PC-9 (cell line): ENCODE data around the gene HSPE1. TPM values are rescaled to one million over a fixed set of nuclear protein-coding genes. Genes with fewer than 3 reads are reported as not detected.

Experiments
- BruUV-seq: library from RNA; stranded (reverse); fragments of 400-500 nt; replicated peaks from 2 replicates; lab custom pipeline; 2021; lab: Mats Ljungman, UMichigan
- CTCF ChIA-PET: fragments of 300-600 bp; sonication (Branson Sonifier 250); formaldehyde crosslinking; loops from one replicate; lab custom pipeline; 2022; ENCODE audit warnings: antibody characterized with exemption; lab: Charles Lee
- POLR2A ChIA-PET: fragments of 300-600 bp; sonication (Branson Sonifier 250); formaldehyde crosslinking; loops from one replicate; lab custom pipeline; 2022; ENCODE audit warnings: antibody characterized with exemption; ENCODE audit not compliant: unreplicated experiment; lab: Charles Lee
- DNase-seq, 2 experiments: peaks; one replicate each; pipeline versions ENCODE4 v3.0.0 to v3.0.0-alpha.2; 2015 to 2022; ENCODE audit warnings: mixed read lengths in 1 of 2
- H2AFZ ChIP-seq: fragments of 200-600 bp; sonication (generic); 2 replicates; pipeline ENCODE4 v1.8.1; 2017; ENCODE audit warnings: antibody characterized with exemption
- H3F3A ChIP-seq: fragments of 200-600 bp; sonication (generic); 2 replicates; pipeline ENCODE4 v1.8.1; 2017; ENCODE audit warnings: antibody characterized with exemption, mild to moderate bottlenecking, low read depth; ENCODE audit not compliant: insufficient read depth
- H3K27ac ChIP-seq: fragments of 200-600 bp; sonication (generic); 2 replicates; pipeline ENCODE4 v1.6.1; 2016; ENCODE audit warnings: mixed run types
- H3K27me3 ChIP-seq: fragments of 200-600 bp; sonication (generic); 2 replicates; pipeline ENCODE4 v1.6.1; 2016; ENCODE audit warnings: low read depth, mixed run types; ENCODE audit not compliant: insufficient read depth
- H3K36me3 ChIP-seq: fragments of 200-600 bp; sonication (generic); 2 replicates; pipeline ENCODE4 v1.6.1; 2016; ENCODE audit warnings: low read depth, mixed run types
- H3K4me1 ChIP-seq: fragments of 200-600 bp; sonication (generic); replicated peaks from 2 replicates; pipeline ENCODE4 v1.6.1; 2016; ENCODE audit warnings: mixed run types; ENCODE audit not compliant: insufficient read depth
- H3K4me2 ChIP-seq: fragments of 200-600 bp; sonication (generic); 2 replicates; pipeline ENCODE4 v1.6.1; 2017; ENCODE audit warnings: mixed run types
- H3K4me3 ChIP-seq: fragments of 200-600 bp; sonication (generic); 2 replicates; pipeline ENCODE4 v1.6.1; 2016; ENCODE audit warnings: mixed run types
- H3K79me2 ChIP-seq: fragments of 200-600 bp; sonication (generic); 2 replicates; pipeline ENCODE4 v1.6.1; 2017; ENCODE audit warnings: low read depth, mixed run types
- H3K9me2 ChIP-seq: fragments of 200-600 bp; sonication (generic); 2 replicates; pipeline ENCODE4 v1.8.1; 2017; ENCODE audit warnings: mild to moderate bottlenecking; ENCODE audit not compliant: insufficient read depth
- H3K9me3 ChIP-seq: fragments of 200-600 bp; sonication (generic); 2 replicates; pipeline ENCODE4 v1.8.1; 2016; ENCODE audit warnings: low read depth; ENCODE audit not compliant: insufficient read depth
- H4K20me1 ChIP-seq: fragments of 200-600 bp; sonication (generic); 2 replicates; pipeline ENCODE4 v1.8.1; 2017; ENCODE audit not compliant: insufficient read depth
- CTCF ChIP-seq: fragments of 200-600 bp; sonication (generic); conservative IDR thresholded peaks from 2 replicates; pipeline ENCODE4 v1.6.1; 2017; ENCODE audit warnings: mixed run types, antibody characterized with exemption, mild to moderate bottlenecking, moderate library complexity
- EZH2 ChIP-seq: fragments of 200-600 bp; sonication (generic); IDR thresholded peaks from 2 replicates; pipeline ENCODE4 v1.8.0; 2017; ENCODE audit warnings: antibody characterized with exemption, low read depth
- intact Hi-C: fragments of 100-400 bp; cut with micrococcal nuclease; formaldehyde crosslinking; loops from one replicate; pipeline ENCODE4 v1.10.0; 2022; ENCODE audit not compliant: unreplicated experiment
- total RNA-seq: library from RNA; stranded (reverse); gene quantifications from 2 replicates; pipeline ENCODE4 v1.2.3, GENCODE V29; 2021

HSPE1 gene
- total RNA-seq, 1 experiment from 2014 or later, result 219 TPM

- intact Hi-C loops, result loop anchor here (1.0 to 5.0 kb wide), 3 partner anchors 17 to 65 kb away; partner anchors contain the start of genes HSPE1, MOB4 and SF3B1
- Histone ChIP-seq H3K4me3 (peak overlapping the region; percentile 97), H3K4me2 (peak overlapping the region; percentile 82), H3K36me3 (no peaks in the 10 kb centered on the region), H3K27me3 (no peaks in the 10 kb centered on the region), H3F3A (peaks cover 13% of the 10 kb centered on the region), H3K9me2 (no peaks in the 10 kb centered on the region), H2AFZ (peak overlapping the region; percentile 81), H3K27ac (peak overlapping the region; percentile 97), H3K79me2 (peaks cover 44% of the 10 kb centered on the region), H3K4me1 (peaks cover 10% of the 10 kb centered on the region), H3K9me3 (no peaks in the 10 kb centered on the region), H4K20me1 (peaks cover 36% of the 10 kb centered on the region)
- no peak for DNase-seq
- TF ChIP-seq CTCF (no peak), EZH2 (no peak)
- no TSS peak for BruUV-seq
- ChIA-PET POLR2A (interaction anchor here (0.5 to 0.7 kb wide), 5 partner anchors 9 to 847 kb away, joined by 3 to 7 read pairs (median 4); partner anchors contain the start of gene SF3B1), CTCF (interaction anchor here (0.9 kb wide), 1 partner anchor 47 kb away, joined by 4 read pairs; the partner anchor contains the start of gene HSPD1)
Measured at GRCh38 chr2:197452754-197453122, 47.4 kb upstream of the HSPE1 start.

- TF ChIP-seq EZH2 (no peak), CTCF (no peak; the same call in 1 of the 2 replicates)
- ChIA-PET POLR2A (interaction anchor here (0.5 to 0.7 kb wide), 6 partner anchors 9 to 846 kb away, joined by 3 to 10 read pairs (median 4); partner anchors contain the start of gene SF3B1), CTCF (interaction anchor here (0.9 kb wide), 1 partner anchor 46 kb away, joined by 4 read pairs; the partner anchor contains the start of gene HSPD1)
- H3K4me3 ChIP-seq, result peak within 1 kb of the TSS; percentile 97
- H3K9me2 ChIP-seq, result no peaks in the 10 kb centered on the region
- no peaks in the 10 kb centered on the region for H3K27me3 ChIP-seq
- peak within 1 kb of the TSS; percentile 97 for H3K27ac ChIP-seq
- H3K4me2 ChIP-seq, result peak within 1 kb of the TSS; percentile 87
- peak; percentile 98 for DNase-seq
- H3K9me3 ChIP-seq, result no peaks in the 10 kb centered on the region
- peaks cover 49% of the 10 kb centered on the region for H3K79me2 ChIP-seq
- H3F3A ChIP-seq, result peaks cover 13% of the 10 kb centered on the region
- TSS peak; percentile 86 for BruUV-seq
- H3K36me3 ChIP-seq, result no peaks in the 10 kb centered on the region
- peaks cover 42% of the 10 kb centered on the region for H4K20me1 ChIP-seq
- peak within 1 kb of the TSS; percentile 88 for H2AFZ ChIP-seq
- intact Hi-C loops, result loop anchor here (1.0 to 5.0 kb wide), 3 partner anchors 18 to 64 kb away; partner anchors contain the start of genes HSPE1, MOB4 and SF3B1
- H3K4me1 ChIP-seq, result peaks cover 10% of the 10 kb centered on the region
Measured at GRCh38 chr2:197453123-197453913, 46.9 kb upstream of the HSPE1 start, which contains the start of gene COQ10B. Gene COQ10B (plus strand): TSS chr2:197453552. CDS start chr2:197453561, 9 bp downstream.

DNA sequence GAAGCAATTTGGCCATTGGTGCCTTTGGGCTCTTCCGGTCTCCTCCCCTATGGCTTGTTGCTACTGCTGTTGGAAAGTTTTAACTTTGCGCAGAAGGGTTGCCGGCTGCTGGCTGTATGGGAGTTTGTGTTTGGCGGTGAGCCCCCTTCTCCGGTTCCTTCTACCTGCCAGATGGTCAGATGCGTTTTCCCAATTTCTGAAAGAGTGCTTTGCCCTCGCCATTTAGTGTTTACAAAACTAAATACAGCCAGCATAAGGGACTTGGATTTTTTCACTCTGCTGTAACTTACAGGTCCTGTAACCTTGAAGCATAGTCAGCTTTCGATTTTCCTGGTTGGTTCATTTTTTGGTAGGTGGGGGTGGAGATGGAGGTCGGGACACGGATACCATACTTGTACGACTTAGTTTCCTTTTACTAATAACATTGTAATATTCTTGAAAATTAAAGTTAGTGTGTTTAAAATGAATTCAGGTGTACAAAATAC is 46.2 kb upstream of the HSPE1 start:
- H3K4me2 ChIP-seq, result peak overlapping the region; percentile 87
- no peak for DNase-seq
- ChIA-PET CTCF (no interaction called here), POLR2A (no interaction called here)
- peaks cover 48% of the 10 kb centered on the region for H4K20me1 ChIP-seq
- H3F3A ChIP-seq, result peaks cover 13% of the 10 kb centered on the region
- peak overlapping the region; percentile 88; the same call in 1 of the 2 replicates for H2AFZ ChIP-seq
- no peaks in the 10 kb centered on the region for H3K9me2 ChIP-seq
- peak overlapping the region; percentile 97 for H3K4me3 ChIP-seq
- intact Hi-C loops, result loop anchor here (1.0 to 5.0 kb wide), 3 partner anchors 19 to 63 kb away; partner anchors contain the start of genes HSPE1, MOB4 and SF3B1
- no peaks in the 10 kb centered on the region for H3K9me3 ChIP-seq
- H3K79me2 ChIP-seq, result peaks cover 56% of the 10 kb centered on the region
- H3K4me1 ChIP-seq, result peaks cover 10% of the 10 kb centered on the region
- no TSS peak for BruUV-seq
- TF ChIP-seq EZH2, result no peak
- TF ChIP-seq CTCF, result no peak
- peak overlapping the region; percentile 97 for H3K27ac ChIP-seq
- no peaks in the 10 kb centered on the region for H3K36me3 ChIP-seq
- H3K27me3 ChIP-seq, result no peaks in the 10 kb centered on the region
